Ascending aorta (tissue), 2 donors: ENCODE results near the gene VSIG10L. TPM values are rescaled to one million over a fixed set of nuclear protein-coding genes. Genes with fewer than 3 reads are reported as not detected.

Source experiments
- DNase-seq, 2 donors: peaks; one replicate each; pipeline ENCODE4 v3.0.0-alpha.2; 2019; ENCODE audit warnings: low spot score in 2 of 2
- H3K27ac ChIP-seq, 2 donors: fragments of 200-600 bp; sonication (generic); one replicate each; pipeline ENCODE4 v1.5.1; 2016 to 2017; ENCODE audit warnings: mild to moderate bottlenecking in 1 of 2
- H3K27me3 ChIP-seq: fragments of 200-600 bp; sonication (generic); one replicate; pipeline ENCODE4 v1.5.1; 2017
- H3K36me3 ChIP-seq, 2 donors: fragments of 200-600 bp; sonication (generic); one replicate each; pipeline ENCODE4 v1.5.1; 2016
- H3K4me1 ChIP-seq, 2 donors: fragments of 200-600 bp; sonication (generic); one replicate each; pipeline ENCODE4 v1.5.1; 2016 to 2017; ENCODE audit warnings: mild to moderate bottlenecking in 1 of 2
- H3K4me3 ChIP-seq, 2 donors: fragments of 200-600 bp; sonication (generic); one replicate each; pipeline ENCODE4 v1.5.1; 2016 to 2017; ENCODE audit warnings: mild to moderate bottlenecking in 1 of 2
- H3K9me3 ChIP-seq, 2 donors: fragments of 200-600 bp; sonication (generic); one replicate each; pipeline ENCODE4 v1.5.1; 2016
- CTCF ChIP-seq, 3 experiments: fragments of 200-600 bp in 2 of 3; fragments of 450-650 bp in 1 of 3; sonication (generic) in 2 of 3; IDR thresholded peaks; one replicate each; pipeline ENCODE4 v1.5.1; 2016 to 2019; ENCODE audit warnings: antibody characterized with exemption in 3 of 3, mild to moderate bottlenecking in 1 of 3, moderate library complexity in 1 of 3
- intact Hi-C: fragments of 100-400 bp; cut with DNase I; formaldehyde crosslinking; loops from one replicate; pipeline ENCODE4 v1.15.1; 2023
- total RNA-seq: library from RNA; depleted of rRNA; stranded (reverse); fragments of >200 nt; gene quantifications from one replicate; pipeline ENCODE4 v1.1.0, GENCODE V29; 2016

VSIG10L gene
- total RNA-seq, 1 donor from 2014 or later = 1.4 TPM

GRCh38 chr19:51367255-51367564 lies 25.3 kb upstream of the VSIG10L start:
- Histone ChIP-seq H3K4me1 (peaks cover 11 to 16% of the 10 kb centered on the region in 2 donors), H3K4me3 (peak overlapping the region; percentile 79 to 82), H3K36me3 (no peaks in the 10 kb centered on the region), H3K27ac (peak overlapping the region; percentile 83 to 94), H3K9me3 (no peaks in the 10 kb centered on the region), H3K27me3 (no peaks in the 10 kb centered on the region)
- no peak for TF ChIP-seq CTCF (IDR thresholded peaks at IDR 0.05)
- DNase-seq = no peak
- intact Hi-C loops = loop anchor here (1.0 to 10.0 kb wide), 8 partner anchors 27 to 982 kb away; partner anchors contain the start of genes ASPDH, CTU1, JOSD2 and POLD1

DNA sequence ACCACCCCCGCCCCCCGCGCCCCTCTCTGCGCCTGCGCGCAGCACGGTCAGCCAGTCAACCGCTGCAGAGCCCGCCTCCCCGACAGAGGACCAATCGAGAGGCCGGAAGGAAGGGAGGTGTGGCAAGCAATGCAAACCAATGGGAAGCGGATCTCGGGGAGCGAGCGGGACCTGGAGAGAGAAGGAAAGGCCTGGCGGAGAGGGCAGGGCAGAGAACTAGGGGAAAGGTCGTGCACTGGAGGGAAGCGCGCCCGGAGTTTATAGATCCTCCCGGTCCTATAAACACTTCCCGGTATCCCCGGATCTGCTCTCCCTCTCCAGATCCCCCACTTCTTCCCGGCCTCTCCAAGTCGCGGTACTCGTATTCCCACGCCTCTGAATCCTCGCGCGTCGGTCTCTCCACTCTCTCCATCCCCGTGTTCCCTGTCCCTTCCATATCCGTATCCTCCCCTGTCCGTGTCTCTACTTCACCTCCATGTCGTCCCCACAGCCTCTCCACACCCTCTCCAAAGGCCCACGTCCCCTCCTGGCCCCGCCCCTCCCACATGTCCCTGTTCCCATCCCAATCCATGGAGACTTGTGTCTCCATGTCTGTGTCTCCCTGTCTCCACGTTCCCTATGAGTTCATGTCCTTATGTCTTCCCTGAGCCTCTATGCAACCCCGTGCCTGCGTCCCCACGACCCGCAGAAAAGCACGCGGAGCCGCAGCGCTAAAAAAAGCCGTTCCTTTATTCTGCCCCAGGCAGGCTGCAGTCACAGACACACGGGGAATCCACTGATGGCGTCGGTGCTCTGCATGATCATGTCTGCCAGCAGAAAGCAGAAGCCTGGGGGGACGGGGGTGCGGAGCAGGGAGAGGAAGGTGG lies 24.7 kb upstream of the VSIG10L start:
- H3K9me3 ChIP-seq = no peaks in the 10 kb centered on the region
- DNase-seq = peak; percentile 98 to 99
- H3K4me3 ChIP-seq = peak overlapping the region; percentile 79 to 82
- peak overlapping the region; percentile 83 to 94 for H3K27ac ChIP-seq
- H3K4me1 ChIP-seq = peaks cover 11 to 17% of the 10 kb centered on the region in 2 donors
- H3K36me3 ChIP-seq = no peaks in the 10 kb centered on the region
- H3K27me3 ChIP-seq = no peaks in the 10 kb centered on the region
- no peak for TF ChIP-seq CTCF (IDR thresholded peaks at IDR 0.05)
- intact Hi-C loops = loop anchor here (1.0 to 10.0 kb wide), 9 partner anchors 26 to 982 kb away; partner anchors contain the start of genes ASPDH, CTU1, JOSD2 and POLD1

DNA sequence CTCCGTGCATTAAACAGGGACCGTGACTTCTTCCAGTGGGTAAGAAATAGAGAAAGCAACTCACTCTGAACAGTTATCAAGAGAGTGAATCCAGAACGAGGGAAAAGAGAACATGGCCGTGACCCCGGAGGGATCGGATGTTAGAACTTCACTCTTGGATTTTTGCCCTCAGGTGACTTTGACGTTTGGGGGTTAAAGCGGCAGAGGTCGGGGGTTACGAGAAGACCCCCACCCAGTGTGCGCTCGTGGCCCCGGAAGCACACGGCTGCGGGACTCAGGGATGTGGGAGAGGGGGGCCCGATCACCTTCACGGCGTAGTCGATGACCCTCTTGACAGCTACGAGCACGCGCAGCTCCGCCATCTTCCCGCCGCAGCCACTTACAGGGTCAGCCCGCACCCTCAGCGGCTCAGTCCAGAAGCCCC lies 24.0 kb upstream of the VSIG10L start, which contains the start of gene ETFB:
ETFB (minus strand) TSS at position 424 of the 424 bp plus-strand sequence; CDS start at position 362, 62 bp downstream.
- intact Hi-C loops = loop anchor here (1.0 to 10.0 kb wide), 8 partner anchors 26 to 981 kb away; partner anchors contain the start of genes ASPDH, CTU1, JOSD2 and POLD1
- Histone ChIP-seq H3K36me3 (no peaks in the 10 kb centered on the region), H3K27me3 (no peaks in the 10 kb centered on the region), H3K27ac (peak within 1 kb of the TSS; percentile 83 to 94), H3K4me1 (peaks cover 11 to 17% of the 10 kb centered on the region in 2 donors), H3K4me3 (peak within 1 kb of the TSS; percentile 79 to 82), H3K9me3 (no peaks in the 10 kb centered on the region)
- TF ChIP-seq CTCF (IDR thresholded peaks at IDR 0.05) = no peak
- no peak for DNase-seq

GRCh38 chr19:51365211-51365964 lies 23.4 kb upstream of the VSIG10L start:
- H3K36me3 ChIP-seq = no peaks in the 10 kb centered on the region
- peak overlapping the region; percentile 79 to 82 for H3K4me3 ChIP-seq
- no peak for TF ChIP-seq CTCF (IDR thresholded peaks at IDR 0.05)
- intact Hi-C loops = loop anchor here (5.0 to 10.0 kb wide), 7 partner anchors 229 to 981 kb away; partner anchors contain the start of genes ASPDH, CTU1, JOSD2 and POLD1
- peak overlapping the region; percentile 83 to 94 for H3K27ac ChIP-seq
- H3K9me3 ChIP-seq = no peaks in the 10 kb centered on the region
- H3K27me3 ChIP-seq = no peaks in the 10 kb centered on the region
- peak in 1 of 2 donors; percentile 74 for DNase-seq
- peaks cover 11 to 17% of the 10 kb centered on the region in 2 donors for H3K4me1 ChIP-seq
